ENCODE results near the gene DCAF5.

- TF ChIP-seq, protein P1, sequence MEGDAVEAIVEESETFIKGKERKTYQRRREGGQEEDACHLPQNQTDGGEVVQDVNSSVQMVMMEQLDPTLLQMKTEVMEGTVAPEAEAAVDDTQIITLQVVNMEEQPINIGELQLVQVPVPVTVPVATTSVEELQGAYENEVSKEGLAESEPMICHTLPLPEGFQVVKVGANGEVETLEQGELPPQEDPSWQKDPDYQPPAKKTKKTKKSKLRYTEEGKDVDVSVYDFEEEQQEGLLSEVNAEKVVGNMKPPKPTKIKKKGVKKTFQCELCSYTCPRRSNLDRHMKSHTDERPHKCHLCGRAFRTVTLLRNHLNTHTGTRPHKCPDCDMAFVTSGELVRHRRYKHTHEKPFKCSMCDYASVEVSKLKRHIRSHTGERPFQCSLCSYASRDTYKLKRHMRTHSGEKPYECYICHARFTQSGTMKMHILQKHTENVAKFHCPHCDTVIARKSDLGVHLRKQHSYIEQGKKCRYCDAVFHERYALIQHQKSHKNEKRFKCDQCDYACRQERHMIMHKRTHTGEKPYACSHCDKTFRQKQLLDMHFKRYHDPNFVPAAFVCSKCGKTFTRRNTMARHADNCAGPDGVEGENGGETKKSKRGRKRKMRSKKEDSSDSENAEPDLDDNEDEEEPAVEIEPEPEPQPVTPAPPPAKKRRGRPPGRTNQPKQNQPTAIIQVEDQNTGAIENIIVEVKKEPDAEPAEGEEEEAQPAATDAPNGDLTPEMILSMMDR (IDR thresholded peaks at IDR 0.05), result no peak
- TF ChIP-seq POLR2A (IDR thresholded peaks at IDR 0.05) (no peak), EP300 (IDR thresholded peaks at IDR 0.05) (no peak), POLR2AphosphoS5 (IDR thresholded peaks at IDR 0.05) (no peak)
These were observed 3.3 kb downstream of the DCAF5 start for GRCh38 chr14:69149461-69150244.
